Hypothalamus (tissue), 51 donors: ENCODE data around the gene ALKAL2.
A peak's percentile ranks its signal among the peaks of the same experiment; 100 is the strongest.

Source experiments
- DNase-seq, 51 donors: peaks; one replicate each; lab custom pipeline; 2025; lab: John Stamatoyannopoulos, UW

The ALKAL2 gene

DNA sequence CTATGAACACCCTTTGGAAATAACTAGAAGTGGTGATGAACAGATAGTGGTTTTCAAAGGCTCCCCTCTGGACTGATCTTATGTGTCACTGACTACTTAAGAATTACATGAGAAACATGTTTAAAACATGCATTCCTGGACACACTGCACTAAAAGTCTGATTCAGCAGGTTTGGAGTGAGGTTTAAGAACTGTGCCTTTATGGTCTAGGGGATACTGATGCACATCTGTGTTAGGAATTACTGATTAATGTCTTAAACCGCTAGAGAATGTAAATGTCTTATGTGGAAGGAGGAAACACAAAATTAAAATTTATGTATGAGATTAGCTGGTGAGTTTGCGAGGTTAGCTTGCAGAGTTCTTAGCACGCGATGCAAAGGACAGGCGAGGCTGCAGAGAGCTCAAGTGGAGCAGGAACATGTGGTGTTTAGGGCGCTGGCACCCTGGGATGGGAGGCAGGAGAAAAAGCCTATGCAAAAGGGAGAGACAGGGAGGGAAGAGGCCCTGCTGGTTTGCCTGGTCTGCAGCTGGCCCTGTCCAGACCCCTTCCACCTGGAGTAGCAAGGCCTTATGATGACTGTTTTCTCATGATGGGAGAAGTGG is 35.8 kb downstream of the ALKAL2 start:
- no peak for DNase-seq

GRCh38 chr2:249538-250042 is 38.3 kb downstream of the ALKAL2 start:
- no peak for DNase-seq

- DNase-seq: no peak
Measured at GRCh38 chr2:248724-249123, 39.2 kb downstream of the ALKAL2 start.

- DNase-seq: peak in 3 of 51 donors; percentile 9 to 15 (median 12)
Measured at GRCh38 chr2:246489-247144, 41.3 kb downstream of the ALKAL2 start.

DNA sequence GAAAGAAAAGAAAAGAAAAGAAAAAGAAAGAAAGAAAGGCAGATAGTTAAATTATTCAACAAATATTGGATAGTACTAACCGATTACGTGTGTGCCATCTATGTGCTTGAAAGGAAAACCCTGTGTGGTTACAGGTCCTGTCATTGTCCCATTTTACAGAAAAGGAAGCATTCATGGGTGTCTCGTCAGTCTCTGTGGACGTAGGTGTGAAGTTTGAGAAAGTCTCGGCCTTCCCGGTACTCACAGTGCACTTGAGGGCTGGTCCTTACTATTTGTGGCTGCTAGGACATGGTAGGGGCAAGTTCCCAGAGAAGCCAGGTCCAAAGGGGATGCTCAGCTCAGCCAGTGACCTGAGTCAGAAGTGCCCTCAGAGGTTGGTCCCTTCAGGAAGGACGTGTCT is 43.3 kb downstream of the ALKAL2 start:
- DNase-seq: no peak

DNA sequence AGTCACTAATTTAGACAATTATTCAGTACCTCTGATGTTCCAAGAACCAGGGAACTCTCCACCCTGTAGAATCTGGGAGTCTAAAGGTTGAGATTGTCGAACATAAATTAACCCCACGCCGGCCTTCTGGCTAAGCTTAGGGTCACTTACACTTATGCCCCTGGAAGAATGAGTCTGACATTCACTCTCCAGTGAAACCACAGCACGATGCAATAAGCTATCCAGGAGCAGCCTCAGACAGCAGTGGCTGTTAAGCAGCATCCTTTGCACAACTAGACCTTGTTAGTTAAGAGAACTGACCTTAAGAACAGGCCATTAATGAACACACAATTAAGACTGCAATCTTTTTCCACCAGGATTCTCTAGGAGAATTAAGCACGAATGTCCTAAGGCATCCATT is 49.0 kb downstream of the ALKAL2 start:
- peak in 1 of 51 donors; percentile 34 for DNase-seq

DNA sequence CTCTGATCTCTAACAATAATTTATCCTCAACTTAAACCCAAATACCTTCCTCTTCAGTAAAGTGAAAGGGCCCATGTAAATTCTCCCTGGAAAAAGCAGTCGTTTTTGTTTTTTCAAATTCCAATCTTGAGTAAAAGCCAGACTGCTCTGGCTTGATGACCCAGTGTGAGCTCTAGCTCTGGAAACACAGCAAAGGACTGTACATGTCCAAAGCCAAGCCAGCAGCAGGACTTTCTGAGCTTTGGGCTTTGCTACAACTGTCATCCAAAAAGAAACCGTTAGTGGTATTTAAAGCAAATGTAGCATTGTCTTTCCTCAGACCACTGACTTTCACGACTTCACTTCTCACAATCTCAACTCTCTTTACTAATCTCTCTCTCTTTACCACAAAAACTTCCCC is 49.5 kb downstream of the ALKAL2 start:
- DNase-seq: peak in 2 of 51 donors; percentile 18 to 34

DNA sequence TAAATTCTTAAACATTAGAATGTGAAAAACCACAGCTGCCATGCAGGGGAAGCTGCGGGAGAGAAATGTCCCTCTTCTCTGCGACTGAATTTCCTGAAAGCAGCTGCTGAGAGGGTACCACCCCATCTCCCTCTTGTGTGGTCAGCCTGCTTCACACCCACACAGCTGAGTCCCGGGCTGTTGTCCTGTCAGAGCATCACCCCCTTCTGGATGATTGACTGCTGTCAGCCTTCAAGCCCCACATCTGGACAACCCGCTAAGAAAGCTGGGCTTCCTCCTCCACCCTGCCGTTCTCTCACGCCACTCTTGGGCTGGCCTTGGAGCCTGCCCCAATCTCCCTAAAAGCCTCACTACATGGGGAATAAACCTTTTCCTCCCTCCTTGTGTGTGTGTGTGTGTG is 50.0 kb downstream of the ALKAL2 start:
- peak in 9 of 51 donors; percentile 10 to 73 (median 28) for DNase-seq

GRCh38 chr2:236993-237539 is 50.8 kb downstream of the ALKAL2 start:
- DNase-seq: peak in 3 of 51 donors; percentile 11 to 47 (median 38)

GRCh38 chr2:234421-234820 is 53.5 kb downstream of the ALKAL2 start:
- DNase-seq: no peak

- no peak for DNase-seq
Measured at GRCh38 chr2:233030-233429, 54.9 kb downstream of the ALKAL2 start.

- peak in 37 of 51 donors; percentile 8 to 82 (median 51) for DNase-seq
Measured at GRCh38 chr2:231521-232185, 56.2 kb downstream of the ALKAL2 start.
